HG02840 (cell line): ENCODE data around the gene OR1S1.
"Not testable (repeated sequence)": the region's sequence is repeated elsewhere in the genome, so short reads cannot be mapped to it uniquely, and the experiment has no call there.

Experiments
- ATAC-seq: cut with Tn5 transposase; IDR thresholded peaks from one replicate; pipeline ENCODE4 v1.9.1; 2021; ENCODE audit warnings: mild to moderate bottlenecking, moderate library complexity, moderate number of reproducible peaks; ENCODE audit not compliant: unreplicated experiment, low FRiP score

The OR1S1 gene

GRCh38 chr11:58212420-58212819, at the start of gene OR1S1:
TSS of gene OR1S1 (plus strand) at chr11:58212720.
- not testable (repeated sequence) for ATAC-seq

- ATAC-seq: no peak
Measured at GRCh38 chr11:58164389-58164788, 48.1 kb upstream of the OR1S1 start.

- ATAC-seq: no peak
Measured at GRCh38 chr11:58164990-58165389, 47.5 kb upstream of the OR1S1 start.

- ATAC-seq: no peak
Measured at GRCh38 chr11:58165504-58166106, 46.9 kb upstream of the OR1S1 start.

- ATAC-seq: no peak
Measured at GRCh38 chr11:58177409-58178054, 35.0 kb upstream of the OR1S1 start.

GRCh38 chr11:58178444-58178843, 34.1 kb upstream of the OR1S1 start:
- no peak for ATAC-seq

- no peak for ATAC-seq
Measured at GRCh38 chr11:58179648-58180047, 32.9 kb upstream of the OR1S1 start.

- ATAC-seq: no peak
Measured at GRCh38 chr11:58186938-58187337, 25.6 kb upstream of the OR1S1 start.

GRCh38 chr11:58188770-58189169, 23.8 kb upstream of the OR1S1 start, which contains the start of gene OR9Q2:
TSS of gene OR9Q2 (plus strand) at chr11:58189070. CDS start at chr11:58190491, 1,421 bp downstream.
- ATAC-seq: no peak

GRCh38 chr11:58192229-58192628, 20.3 kb upstream of the OR1S1 start:
- ATAC-seq: no peak

- no peak for ATAC-seq
Measured at GRCh38 chr11:58193391-58193790, 19.1 kb upstream of the OR1S1 start.

- ATAC-seq: no peak
Measured at GRCh38 chr11:58195939-58196338, 16.6 kb upstream of the OR1S1 start.

- ATAC-seq: no peak
Measured at GRCh38 chr11:58199271-58199670, 13.2 kb upstream of the OR1S1 start.

GRCh38 chr11:58204042-58204441, 8.5 kb upstream of the OR1S1 start, which contains the start of gene OR1S2:
TSS of gene OR1S2 (minus strand) at chr11:58204142. CDS start at chr11:58204142, 0 bp downstream.
- ATAC-seq: no peak

- ATAC-seq: no peak
Measured at GRCh38 chr11:58216476-58216875, 4.0 kb downstream of the OR1S1 start.

- ATAC-seq: no peak
Measured at GRCh38 chr11:58222721-58223120, 10.2 kb downstream of the OR1S1 start.

GRCh38 chr11:58227956-58228615, 15.6 kb downstream of the OR1S1 start:
- no peak for ATAC-seq

- ATAC-seq: no peak
Measured at GRCh38 chr11:58243954-58244353, 31.4 kb downstream of the OR1S1 start.

- no peak for ATAC-seq
Measured at GRCh38 chr11:58254936-58255335, 42.4 kb downstream of the OR1S1 start.

- no peak for ATAC-seq
Measured at GRCh38 chr11:58259983-58260382, 47.5 kb downstream of the OR1S1 start.
